NCI-H2107 (cell line): ENCODE measurements around the gene CIDEA.
A peak's percentile ranks its signal among the peaks of the same experiment; 100 is the strongest.

Experiments used
- DNase-seq: peaks from one replicate; lab custom pipeline; 2025; lab: John Stamatoyannopoulos, UW

CIDEA gene

DNA sequence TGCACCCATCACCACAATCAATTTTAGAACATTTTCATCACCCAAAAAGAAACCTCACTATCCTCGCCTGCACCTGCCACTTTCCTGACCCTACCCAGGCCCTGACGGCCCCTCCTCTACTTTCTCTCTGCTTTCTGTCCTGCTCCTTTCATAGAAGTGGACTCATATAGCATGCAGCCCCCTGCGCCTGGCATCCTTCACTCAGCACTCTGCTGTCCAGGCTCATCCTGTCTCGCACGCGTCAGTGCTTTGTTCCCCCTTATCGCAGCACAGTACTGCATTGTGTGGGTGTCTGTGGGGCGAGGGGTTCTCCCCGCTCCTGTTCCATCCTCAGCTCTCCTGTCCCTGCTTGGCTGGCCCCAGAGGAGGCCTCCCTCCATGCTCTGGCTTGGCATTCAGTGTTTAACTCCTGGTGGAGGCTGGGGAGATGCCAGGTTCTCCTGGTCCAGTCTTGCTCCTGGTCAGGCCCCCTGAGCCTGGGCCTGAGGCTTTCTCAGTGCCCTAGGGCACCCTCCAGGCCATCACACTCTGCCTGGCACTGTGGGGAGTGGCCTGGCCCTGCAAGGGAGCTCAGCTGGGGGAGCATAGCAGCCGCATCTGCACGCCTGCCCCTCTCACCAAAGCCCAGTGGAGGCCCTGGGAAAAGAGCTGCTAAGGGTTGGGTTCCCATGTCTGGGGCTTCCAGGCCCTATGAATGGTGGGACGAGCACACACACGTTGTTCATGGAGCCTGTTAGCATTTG lies 47.3 kb downstream of the CIDEA start:
- no peak for DNase-seq

DNA sequence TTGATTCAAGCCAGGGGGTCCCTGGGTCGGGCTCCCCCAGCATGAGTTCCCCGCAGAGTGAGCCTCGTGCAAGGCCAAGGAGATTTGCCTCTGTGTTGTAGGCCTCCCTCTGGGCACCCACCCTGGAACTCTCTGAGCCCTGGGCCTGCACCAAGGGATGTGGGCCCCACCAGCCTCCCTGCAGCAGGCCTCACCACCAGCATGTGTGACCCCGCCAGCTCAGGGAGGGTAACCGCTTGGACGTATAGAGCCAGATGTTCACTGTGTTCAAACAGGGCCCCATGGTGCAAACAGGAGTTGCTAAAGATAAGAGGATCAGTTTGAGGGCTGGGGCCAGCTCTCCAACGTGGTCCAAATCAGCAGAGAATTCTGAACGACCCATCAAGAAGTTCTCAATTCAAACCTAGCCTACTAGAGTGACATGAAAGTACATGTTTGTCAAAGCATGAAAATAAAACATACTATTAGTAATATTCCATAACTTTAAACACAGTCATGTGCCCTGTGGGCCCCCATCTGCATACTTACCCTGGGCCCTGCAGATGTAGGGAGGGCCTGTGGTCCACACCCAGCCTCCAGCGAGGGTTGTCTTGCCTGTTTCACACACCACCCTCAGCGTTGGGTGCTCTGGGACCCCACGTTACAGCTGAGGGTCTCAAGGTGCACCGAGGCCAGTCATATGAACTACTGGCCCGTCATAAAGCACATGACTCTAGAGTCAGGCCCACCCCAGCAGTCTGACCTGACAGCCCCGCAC lies 48.4 kb downstream of the CIDEA start:
- no peak for DNase-seq

DNA sequence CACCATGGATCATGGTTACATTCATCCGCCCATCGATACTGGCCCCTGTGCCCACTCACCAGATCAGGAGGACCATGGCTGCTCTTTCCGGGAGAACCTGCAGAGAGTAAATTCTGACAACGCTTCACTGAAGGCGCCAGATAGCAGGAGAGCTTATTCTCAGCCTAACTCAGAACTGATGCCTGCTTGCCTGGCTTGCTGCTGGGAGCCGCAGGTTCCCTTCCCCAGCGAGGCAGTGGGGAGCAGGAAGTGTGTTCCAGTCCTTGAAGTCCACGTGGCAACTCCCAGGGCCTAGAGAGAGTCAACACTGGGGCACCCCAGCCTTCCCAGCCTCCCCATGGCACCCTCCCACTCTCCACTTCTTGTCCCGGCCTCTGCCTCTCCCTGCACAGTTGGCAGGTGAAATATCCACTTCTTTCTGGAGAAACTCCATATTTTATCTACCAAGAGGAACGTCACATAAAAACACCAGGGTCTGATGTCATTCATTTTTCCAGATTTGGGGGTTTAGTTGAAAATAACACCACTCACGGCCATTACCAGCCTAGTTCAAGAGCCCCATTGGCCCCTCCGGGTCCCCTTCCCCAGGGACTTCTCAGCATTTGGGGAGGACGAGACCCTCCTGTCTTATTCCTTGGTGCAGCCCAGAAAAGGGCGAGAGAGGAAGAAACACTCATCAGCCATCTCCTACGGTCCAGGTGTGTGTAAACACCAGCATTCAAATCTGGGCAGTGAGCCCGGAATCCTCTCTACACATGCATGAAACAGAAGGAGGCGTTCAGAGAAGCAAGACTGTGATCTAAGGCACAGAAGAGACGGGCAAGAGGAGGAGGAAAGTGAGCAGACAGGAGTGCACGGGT lies 50.4 kb downstream of the CIDEA start:
- peak; percentile 17 for DNase-seq

DNA sequence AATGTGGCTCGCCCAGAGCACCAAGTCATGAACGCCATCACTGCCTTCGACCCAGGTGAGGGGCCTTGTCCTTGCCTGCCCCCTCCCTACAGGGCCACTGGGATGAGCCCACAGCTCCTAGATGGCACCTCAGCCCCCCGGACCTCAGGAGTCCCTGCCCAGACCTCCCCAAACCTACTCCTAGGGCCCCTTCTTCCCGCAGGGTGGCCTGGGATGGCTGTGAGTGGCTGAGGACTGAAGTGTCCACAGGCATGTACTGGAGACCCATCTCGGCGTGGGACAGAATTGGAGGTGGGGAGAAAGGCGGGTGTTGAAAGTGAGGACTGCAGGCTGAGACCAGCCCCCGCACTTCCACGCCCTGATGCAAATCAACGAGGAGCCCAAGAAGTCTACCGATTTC lies 51.0 kb downstream of the CIDEA start:
- DNase-seq: no peak

DNA sequence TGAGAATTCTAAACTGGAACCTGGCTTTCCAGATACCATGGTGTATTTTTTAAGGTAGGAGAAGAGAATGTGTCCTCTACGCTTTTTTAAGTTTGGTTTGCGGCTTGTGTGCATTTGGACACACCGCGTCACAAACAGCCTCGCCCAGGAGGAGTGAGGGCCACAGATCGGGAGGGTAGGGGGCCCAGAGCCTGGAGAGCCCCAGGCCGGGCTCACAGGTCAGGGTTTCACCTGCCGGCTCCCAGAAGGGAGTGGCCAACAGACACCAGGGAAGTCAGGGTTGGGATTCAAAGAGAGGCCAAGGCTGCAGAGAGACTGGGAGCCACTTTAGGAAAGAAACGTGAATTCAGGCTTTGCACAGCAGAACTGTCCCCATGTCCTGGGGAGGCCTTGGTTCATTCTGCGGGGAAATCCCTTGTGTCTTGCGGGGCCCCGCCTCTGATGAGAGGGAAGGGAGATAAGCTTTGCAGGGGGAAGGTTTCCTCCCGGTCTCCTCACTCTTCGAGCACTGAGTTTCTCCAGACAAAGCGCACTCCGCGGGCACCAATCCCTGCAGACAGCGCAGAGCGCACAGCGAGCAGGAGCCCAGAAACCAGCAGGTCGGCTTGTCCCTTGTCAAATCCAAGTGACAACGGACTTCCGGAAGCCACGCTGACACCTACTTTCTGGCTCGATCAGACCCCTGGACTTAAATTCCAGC lies 51.9 kb downstream of the CIDEA start:
- no peak for DNase-seq

DNA sequence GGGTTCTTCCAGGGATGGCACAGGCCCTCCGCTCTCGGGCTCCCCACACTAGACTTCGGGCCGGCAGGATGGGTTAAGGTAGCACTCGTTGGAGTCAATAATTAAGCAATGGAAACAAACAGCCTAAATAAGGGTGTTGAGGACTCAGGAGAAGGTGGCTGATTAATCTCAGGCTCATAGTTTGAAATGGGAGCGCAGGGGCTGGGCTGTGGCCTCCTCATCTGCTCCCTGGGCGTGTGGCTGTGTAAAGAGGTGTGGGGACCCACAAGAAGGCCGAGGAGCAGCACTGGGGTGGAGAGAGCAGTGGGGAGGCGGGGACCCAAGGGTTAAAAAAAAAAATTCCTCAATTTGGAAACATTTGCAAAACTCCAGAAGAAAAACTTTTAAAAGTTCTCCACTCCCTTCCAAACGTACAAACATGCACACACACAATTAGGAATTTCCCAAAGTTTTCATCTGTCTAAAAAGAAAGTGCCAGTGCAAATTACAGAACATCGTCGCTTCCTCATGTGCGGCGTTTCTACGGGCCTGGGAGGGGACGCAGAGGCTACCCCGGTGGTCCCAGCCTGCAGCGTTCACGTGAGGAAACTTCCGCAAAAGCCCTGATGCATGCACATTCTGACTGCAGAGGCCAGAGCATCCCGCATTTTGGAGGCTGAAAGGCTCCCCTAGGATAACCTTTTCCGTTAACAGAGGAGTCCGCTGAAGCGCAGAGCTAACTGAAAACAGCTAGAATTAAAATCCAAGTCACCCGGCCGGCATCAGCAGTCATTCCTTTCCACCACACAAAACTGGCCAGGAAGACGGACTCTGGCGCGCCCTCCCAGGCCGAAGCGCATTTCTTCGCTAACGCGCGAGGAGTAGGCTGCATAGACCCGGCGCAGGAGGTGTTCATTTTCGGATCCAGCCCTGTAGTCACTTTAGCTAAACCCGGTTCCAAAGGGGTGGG lies 52.9 kb downstream of the CIDEA start:
- no peak for DNase-seq

DNA sequence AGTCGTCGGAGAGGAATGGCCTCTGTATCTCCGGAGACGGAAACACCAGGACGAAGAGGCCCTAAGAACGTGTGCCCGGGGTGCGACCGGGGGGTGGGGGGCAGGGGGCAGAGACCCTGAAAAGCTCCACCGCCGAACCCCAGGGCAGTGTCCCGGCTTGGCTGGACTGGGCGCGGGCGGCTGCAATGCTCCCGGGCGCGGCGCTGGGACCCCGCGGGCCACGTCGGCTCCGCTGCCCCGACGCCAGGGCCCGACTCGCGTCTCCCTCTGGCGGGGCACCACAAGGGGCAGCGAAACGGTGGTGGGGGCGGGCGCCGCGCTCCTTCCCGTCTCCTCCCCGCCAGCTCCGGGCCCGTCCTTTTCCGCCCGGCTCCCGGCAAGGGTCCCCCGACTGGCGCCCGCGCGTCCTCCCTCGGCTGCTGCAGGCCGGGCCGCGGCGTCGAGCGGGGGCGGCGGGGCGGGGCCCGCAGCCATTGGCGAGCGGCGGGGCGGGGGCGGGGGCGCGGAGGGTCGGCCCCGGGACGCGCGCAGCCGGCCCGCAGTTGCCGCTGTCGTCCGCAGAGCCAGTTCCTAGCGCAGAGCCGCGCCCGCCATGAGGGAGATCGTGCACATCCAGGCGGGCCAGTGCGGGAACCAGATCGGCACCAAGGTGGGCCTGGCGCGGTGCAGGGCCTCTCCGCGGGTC lies 53.7 kb downstream of the CIDEA start, which contains the start of gene TUBB6:
TUBB6 (plus strand) TSS at position 541 of the 685 bp plus-strand sequence; CDS start at position 593, 52 bp downstream.
- no peak for DNase-seq

DNA sequence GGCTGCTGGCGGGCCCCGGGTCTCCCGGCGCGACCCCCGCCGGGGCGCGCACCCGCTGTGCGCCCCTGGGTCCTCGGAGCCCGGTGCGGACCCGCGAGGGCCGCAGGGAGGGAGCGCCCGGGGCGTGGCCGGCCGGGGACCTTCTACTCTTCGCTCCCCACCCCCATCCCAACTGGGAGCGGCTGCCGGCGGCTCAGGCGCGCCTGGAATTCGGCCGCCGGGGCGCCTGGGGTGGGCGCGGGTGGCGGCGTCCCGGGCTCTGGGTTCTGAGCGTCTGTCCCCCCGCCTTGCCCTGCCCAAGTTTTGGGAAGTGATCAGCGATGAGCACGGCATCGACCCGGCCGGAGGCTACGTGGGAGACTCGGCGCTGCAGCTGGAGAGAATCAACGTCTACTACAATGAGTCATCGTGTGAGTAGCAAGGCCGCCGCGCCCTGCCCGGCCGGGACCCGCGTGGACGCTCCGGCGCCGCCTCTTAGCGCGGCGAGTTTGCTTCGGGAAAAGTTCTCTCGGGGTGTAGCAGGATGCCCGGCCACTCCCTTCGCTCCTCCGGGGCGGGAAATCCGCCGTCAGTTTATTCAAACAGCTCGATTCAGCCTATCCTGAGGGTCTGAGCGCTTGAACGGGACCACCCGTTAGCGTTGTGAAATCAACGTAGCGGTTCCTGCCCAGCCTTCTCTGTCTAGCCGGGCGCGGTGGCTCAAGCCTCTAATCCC lies 54.4 kb downstream of the CIDEA start:
- DNase-seq: no peak

DNA sequence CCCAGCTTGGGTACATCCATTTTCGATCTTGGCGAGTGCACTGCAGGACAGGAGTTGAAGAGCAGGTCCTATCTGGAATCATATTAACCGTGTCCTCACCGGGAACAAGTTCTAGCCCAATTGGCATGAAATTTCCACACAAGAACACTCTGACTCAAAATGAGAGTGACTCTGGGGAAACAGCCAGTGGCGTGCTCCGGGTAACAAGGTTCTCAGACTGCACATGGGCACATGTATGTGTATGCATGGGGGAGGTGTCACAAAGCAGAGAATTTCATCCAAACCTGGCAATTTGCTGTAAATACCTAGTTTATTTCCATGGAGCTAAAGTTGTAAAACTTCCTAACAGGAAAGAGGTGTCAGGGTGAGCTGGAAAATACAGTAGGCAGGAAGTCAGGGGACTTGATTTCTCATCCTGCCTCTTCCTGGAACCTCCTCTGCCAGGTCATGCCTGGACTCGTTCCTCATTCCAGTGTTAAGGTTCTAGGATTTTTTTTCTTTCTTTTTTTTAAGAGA lies 55.6 kb downstream of the CIDEA start:
- DNase-seq: no peak

DNA sequence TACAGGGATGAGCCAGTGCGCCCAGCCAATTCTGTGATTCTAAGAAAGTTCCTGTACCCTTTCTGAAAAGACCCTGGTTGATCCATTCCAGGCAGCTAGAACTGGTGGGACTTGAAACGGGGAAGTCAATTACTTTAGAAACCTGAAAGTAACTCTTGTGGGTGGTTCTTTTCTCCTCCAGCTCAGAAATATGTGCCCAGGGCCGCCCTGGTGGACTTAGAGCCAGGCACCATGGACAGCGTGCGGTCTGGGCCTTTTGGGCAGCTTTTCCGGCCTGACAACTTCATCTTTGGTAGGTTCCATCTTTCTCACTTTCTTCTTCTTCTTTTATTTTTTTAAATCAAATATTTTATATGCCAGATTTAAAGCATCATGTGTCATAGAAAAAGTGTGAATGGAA lies 56.6 kb downstream of the CIDEA start:
- no peak for DNase-seq

DNA sequence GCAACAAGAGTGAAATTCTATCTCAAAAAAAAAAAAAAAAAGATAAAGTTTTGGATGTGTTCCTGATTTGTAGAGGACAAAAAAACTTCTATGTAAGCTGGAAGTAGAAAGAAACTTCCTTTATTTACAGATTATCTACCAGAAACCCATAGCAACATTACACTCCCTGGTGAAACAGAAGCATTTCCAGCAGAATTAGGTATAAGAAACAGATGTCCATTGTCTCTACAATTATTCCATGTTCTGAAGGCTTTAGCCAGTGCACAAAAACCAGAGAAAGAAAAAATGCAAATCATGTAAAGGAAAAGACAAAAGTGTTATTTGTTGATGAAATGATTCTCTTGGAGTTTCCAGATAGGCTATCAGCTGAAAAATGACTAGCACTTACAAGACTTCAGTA lies 58.8 kb downstream of the CIDEA start:
- no peak for DNase-seq

DNA sequence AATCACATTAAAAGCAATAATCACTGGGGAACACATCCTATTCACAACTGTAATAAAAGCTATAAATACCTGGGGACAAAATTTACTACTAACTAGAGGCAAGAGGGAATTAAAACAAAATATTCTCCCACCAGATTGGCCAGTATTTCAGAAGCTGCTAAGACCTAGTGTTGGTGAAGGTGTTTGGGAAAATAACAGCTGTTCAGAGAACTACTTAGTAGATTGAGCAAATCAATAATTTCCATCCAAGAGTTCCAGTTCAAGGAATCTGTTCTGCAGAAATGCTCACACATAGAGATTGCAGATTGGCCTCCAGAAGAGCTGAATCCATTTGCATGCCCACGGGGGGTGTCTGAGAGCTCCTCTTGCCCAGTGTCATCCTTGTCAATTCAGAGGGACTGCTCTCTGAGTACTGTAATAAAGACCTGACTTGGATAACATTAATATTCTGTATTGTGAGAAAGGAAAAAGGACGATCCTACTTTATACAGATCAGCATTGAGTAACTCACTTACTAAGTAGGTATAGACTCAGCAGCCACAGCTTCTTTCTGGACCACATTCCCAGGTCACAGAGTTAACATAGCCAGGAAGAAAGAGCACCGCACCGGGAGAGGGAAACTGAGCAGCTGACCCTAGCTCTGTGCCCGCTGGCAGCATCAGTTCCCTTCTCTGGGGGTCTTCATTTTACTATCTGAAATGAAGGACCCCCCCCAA lies 59.5 kb downstream of the CIDEA start:
- DNase-seq: no peak

DNA sequence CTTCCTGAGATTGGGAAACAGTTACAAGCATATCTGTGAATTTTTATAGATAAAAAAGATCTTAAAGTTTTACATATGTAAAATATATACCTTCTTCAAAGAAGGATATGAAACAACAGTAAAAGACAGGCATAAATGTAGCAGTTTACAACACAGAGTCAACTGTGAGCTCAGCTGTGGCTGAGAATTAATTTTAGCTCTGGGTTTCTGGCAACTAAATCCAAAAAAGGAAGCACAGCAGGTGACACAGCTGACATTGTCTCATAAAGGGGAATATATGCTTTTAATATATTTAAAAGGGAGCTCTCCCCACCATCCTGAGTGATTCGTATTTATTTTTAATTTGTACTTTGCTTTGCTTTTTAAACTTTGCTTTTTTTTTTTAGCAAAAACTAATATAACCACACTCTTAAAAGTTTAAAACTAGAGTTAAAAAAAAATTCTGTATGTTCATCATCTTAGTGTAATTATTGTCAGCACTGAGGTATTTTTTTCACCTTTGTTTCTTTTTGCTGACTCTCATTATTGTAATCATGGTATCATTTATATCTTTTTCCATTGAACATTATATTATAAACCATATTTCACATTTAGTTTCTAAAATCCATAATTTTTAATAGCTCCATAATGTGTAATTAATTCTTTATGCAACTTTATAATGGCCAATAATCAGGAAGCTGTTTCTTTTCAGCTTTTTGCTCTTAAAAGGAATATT lies 60.6 kb downstream of the CIDEA start:
- no peak for DNase-seq

DNA sequence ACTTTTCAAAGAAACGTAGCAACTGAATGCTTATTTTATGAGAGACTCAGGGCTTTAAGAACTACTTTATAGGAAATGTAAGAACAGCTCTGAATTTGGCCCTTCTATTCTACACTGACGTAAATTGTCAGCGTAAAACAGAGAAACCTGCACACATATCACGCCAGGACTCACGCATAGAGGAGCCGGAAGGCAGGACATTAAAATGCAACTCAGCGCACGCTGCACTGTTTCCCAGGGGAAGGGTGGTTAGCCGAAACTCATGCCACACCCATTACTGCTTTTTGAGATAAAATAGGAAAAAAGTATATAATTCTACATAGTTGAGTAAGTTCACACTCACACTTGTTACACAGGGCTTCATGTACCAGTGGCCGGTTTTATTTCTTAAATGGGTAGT lies 61.3 kb downstream of the CIDEA start:
- DNase-seq: no peak

DNA sequence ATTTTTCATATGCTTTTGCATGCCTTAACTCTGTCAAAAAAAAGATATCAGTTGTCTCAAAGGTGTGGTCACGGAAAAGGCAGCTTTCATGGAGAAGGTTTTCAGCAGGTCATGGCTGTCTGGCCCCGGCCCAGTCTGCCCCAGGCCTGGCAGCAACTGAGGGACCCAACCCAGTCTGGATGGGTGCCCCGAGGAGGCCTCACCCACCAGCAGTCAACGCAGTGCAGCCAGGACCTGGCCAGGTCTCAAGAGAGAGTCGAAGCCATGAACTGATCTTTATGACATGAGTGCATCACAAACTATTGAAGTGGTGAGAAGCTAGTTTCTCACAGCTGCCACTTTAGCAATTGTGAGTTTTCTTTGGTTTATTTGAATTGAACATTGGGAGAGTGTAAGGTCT lies 61.8 kb downstream of the CIDEA start:
- DNase-seq: no peak

DNA sequence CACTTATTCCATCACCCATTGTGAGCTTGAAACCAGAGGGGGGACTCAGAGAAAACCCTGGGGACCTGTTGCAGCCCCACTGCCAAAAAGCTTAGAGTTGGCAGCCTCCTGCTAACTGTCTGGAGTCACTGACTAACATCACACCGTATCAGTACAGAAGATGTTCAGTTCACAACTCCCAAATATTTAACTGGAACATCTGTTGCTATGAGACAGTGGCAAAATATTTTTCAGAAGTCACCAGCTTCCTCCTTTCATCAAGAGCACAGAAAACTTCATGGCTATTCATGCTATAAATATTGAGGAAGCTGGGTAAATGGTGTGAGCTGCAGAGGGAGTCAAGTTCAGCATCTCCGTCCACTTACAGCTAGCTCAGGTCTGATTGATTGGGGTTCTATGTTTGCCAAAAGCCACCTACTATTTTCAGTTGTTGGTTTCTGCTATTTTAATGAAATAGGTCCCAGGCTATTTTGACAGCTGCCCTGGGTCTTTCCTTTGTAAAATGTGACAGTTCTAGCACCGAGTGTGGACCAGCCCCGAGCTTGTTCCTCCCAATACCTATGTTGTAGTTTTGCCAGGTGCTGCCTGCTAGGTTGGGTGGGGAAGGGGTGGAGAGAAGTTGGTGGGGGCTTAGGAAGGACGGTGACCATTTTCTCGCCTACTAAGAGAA lies 63.6 kb downstream of the CIDEA start:
- no peak for DNase-seq

DNA sequence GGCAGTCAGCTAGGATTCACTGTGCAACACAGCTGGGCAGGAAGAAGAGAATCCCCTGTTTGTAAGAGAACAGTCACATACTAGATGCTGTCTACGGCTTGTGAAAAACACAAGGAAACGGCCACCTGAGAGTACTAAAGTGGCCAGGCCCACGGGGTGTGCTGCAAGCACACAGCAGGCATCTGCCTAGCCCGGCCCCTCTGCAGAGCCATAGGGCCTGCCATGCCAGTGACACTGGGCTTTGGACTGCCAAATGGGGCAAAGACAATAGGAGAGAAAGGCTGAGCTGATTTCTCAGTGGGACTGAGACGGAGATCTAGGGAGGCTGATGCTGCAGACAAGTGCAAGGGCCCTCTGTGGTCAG lies 64.2 kb downstream of the CIDEA start:
- no peak for DNase-seq

DNA sequence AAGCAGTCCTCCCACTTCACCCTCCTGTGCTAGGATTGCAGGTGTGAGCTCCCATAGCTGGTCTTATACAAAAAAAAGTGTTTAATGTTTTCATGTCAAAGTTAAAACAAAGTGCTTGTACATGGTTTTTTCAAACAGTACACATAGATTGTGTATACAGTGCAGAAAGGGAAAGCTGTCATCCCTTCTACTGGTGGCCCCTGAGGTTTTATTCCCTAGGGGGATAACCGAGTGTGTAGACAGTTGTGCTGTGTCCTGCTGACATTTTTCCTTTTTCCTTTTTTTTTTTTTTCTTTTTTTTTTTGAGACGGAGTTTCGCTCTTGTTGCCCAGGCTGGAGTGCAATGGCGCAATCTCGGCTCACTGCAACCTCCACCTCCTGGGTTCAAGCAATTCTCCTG lies 64.7 kb downstream of the CIDEA start:
- no peak for DNase-seq
